Epithelial cell of proximal tubule (primary cell): ENCODE results near the gene POLG. TPM values are rescaled to one million over a fixed set of nuclear protein-coding genes. Genes with fewer than 3 reads are reported as not detected.

Experiments used
- DNase-seq: peaks from one replicate; pipeline ENCODE4 v3.0.0-alpha.2; 2011; ENCODE audit warnings: low read depth
- H3K4me3 ChIP-seq: 2 replicates; pipeline ENCODE4 v1.5.1; 2011; ENCODE audit warnings: low read depth, mild to moderate bottlenecking, low read length
- CTCF ChIP-seq: conservative IDR thresholded peaks from 2 replicates; pipeline ENCODE4 v1.5.1; 2012; ENCODE audit warnings: low read depth, mild to moderate bottlenecking, low read length
- total RNA-seq: library from RNA; depleted of rRNA; stranded (reverse); fragments of >200 nt; gene quantifications from 2 replicates; pipeline ENCODE4 v1.2.3, GENCODE V29; 2015

Gene POLG
- total RNA-seq, 1 donor from 2014 or later = 84.6 TPM

- H3K4me3 ChIP-seq = no peak overlapping the region
- DNase-seq = no peak
- TF ChIP-seq CTCF = no peak
Measured at GRCh38 chr15:89309993-89310392, 24.6 kb downstream of the POLG start.

- DNase-seq = no peak
- no peak for TF ChIP-seq CTCF
- H3K4me3 ChIP-seq = no peak overlapping the region
Measured at GRCh38 chr15:89308236-89308635, 26.4 kb downstream of the POLG start.

GRCh38 chr15:89307791-89308190 is 26.8 kb downstream of the POLG start:
- no peak overlapping the region for H3K4me3 ChIP-seq
- no peak for DNase-seq
- no peak for TF ChIP-seq CTCF

GRCh38 chr15:89307046-89307587 is 27.5 kb downstream of the POLG start:
- DNase-seq = no peak
- no peak for TF ChIP-seq CTCF
- no peak overlapping the region for H3K4me3 ChIP-seq

GRCh38 chr15:89305395-89305794 is 29.2 kb downstream of the POLG start:
- H3K4me3 ChIP-seq = no peak overlapping the region
- no peak for TF ChIP-seq CTCF
- no peak for DNase-seq

- H3K4me3 ChIP-seq = no peak overlapping the region
- TF ChIP-seq CTCF = no peak
- no peak for DNase-seq
Measured at GRCh38 chr15:89303986-89304385, 30.6 kb downstream of the POLG start.

- no peak overlapping the region for H3K4me3 ChIP-seq
- no peak for TF ChIP-seq CTCF
- DNase-seq = no peak
Measured at GRCh38 chr15:89301304-89302089, 33.1 kb downstream of the POLG start.
